Kasumi-1 (cell line): ENCODE measurements around the gene DUSP14.

ENCODE experiments used
- DNase-seq, 2 experiments: peaks; one replicate each; lab custom pipeline; 2025; lab: John Stamatoyannopoulos, UW

The DUSP14 gene

GRCh38 chr17:37513711-37514110 is 24.0 kb downstream of the DUSP14 start:
- no peak for DNase-seq

- DNase-seq = no peak
Observed at GRCh38 chr17:37516127-37516571, 26.5 kb downstream of the DUSP14 start.

- no peak for DNase-seq
Observed at GRCh38 chr17:37517881-37518280, 28.2 kb downstream of the DUSP14 start.

GRCh38 chr17:37518826-37519225 is 29.1 kb downstream of the DUSP14 start:
- no peak for DNase-seq

- DNase-seq = no peak
Observed at GRCh38 chr17:37519251-37519985, 29.7 kb downstream of the DUSP14 start.

GRCh38 chr17:37520174-37520573 is 30.5 kb downstream of the DUSP14 start:
- DNase-seq = no peak

GRCh38 chr17:37521821-37522220 is 32.1 kb downstream of the DUSP14 start:
- DNase-seq = no peak

- DNase-seq = no peak
Observed at GRCh38 chr17:37523715-37524219, 34.1 kb downstream of the DUSP14 start.

GRCh38 chr17:37527249-37527851 is 37.7 kb downstream of the DUSP14 start:
- DNase-seq = peak; percentile 61 to 82

GRCh38 chr17:37530420-37530819 is 40.7 kb downstream of the DUSP14 start:
- DNase-seq = no peak

- no peak for DNase-seq
Observed at GRCh38 chr17:37532756-37533155, 43.1 kb downstream of the DUSP14 start.

GRCh38 chr17:37535906-37536305 is 46.2 kb downstream of the DUSP14 start:
- DNase-seq = no peak

GRCh38 chr17:37538981-37539659 is 49.4 kb downstream of the DUSP14 start:
- no peak for DNase-seq

- no peak for DNase-seq
Observed at GRCh38 chr17:37541880-37542660, 52.4 kb downstream of the DUSP14 start.

GRCh38 chr17:37543637-37544052 is 54.0 kb downstream of the DUSP14 start:
- DNase-seq = no peak

- DNase-seq = no peak
Observed at GRCh38 chr17:37545486-37545885, 55.8 kb downstream of the DUSP14 start.

GRCh38 chr17:37546302-37546701 is 56.6 kb downstream of the DUSP14 start:
- no peak for DNase-seq

- DNase-seq = no peak
Observed at GRCh38 chr17:37547986-37548385, 58.3 kb downstream of the DUSP14 start.

- DNase-seq = no peak
Observed at GRCh38 chr17:37551788-37552187, 62.1 kb downstream of the DUSP14 start.

- DNase-seq = no peak
Observed at GRCh38 chr17:37553401-37553966, 63.8 kb downstream of the DUSP14 start.

- no peak for DNase-seq
Observed at GRCh38 chr17:37555386-37555785, 65.7 kb downstream of the DUSP14 start.

- no peak for DNase-seq
Observed at GRCh38 chr17:37557482-37557881, 67.8 kb downstream of the DUSP14 start.
